Amniotic stem cell (primary cell): Measurements from ENCODE around the gene GPA33.

Source experiments
- DNase-seq: peaks from one replicate; lab custom pipeline; 2025; lab: John Stamatoyannopoulos, UW

Gene GPA33, protein sequence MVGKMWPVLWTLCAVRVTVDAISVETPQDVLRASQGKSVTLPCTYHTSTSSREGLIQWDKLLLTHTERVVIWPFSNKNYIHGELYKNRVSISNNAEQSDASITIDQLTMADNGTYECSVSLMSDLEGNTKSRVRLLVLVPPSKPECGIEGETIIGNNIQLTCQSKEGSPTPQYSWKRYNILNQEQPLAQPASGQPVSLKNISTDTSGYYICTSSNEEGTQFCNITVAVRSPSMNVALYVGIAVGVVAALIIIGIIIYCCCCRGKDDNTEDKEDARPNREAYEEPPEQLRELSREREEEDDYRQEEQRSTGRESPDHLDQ

DNA sequence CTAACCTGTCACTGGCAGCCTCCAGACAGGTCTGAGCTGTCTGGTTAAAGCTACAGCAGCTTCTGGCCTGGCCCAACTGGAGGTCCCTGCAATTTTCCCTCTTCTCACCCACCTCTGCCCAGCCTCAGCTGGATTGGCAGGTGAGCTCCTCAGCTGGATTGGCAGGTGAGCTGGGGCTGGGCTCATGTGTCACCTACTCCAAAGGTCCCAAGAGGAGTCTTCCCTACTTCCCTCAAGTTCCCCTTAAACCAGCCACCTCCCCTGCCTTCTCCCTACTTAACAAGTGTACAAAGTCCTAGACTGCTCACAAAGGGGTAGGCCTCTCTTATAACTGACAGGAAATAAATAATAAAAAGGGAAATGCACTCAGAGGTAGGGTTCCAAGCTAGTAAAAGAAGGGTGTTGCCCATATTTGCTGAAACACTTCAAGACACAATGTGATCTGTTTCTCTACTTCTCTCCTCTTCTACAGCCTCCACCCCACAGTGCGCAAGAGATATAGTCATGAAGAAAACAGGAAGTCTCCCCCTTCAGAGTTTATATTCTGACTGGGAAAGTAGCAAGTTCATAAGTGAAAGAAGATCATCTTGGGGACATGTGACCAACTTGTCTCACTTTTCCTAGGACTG is at the start of gene GPA33:
Gene GPA33, minus strand, starts transcription at position 64 of the 629 bp plus-strand sequence. CDS start 90 bp downstream, outside the sequence.
- DNase-seq: no peak

DNA sequence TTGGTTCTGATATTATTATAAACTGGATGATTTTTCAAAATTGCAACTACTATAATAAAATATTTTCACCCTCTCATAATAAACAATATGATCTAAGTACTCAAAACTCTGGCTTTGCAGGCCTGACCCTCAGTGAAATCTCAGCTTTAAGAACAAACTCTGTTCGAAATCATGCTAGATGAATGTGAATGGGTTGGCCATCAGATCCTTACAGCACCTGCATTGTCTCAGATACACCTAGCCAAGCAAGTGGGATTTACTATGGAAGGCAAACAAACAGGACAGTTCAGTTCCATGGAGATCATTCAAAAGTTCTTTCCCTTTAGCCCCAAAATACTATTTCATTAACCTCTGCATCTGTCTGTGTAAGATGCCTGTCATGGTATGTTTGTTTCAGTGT is 48.5 kb upstream of the GPA33 start:
- DNase-seq: no peak

DNA sequence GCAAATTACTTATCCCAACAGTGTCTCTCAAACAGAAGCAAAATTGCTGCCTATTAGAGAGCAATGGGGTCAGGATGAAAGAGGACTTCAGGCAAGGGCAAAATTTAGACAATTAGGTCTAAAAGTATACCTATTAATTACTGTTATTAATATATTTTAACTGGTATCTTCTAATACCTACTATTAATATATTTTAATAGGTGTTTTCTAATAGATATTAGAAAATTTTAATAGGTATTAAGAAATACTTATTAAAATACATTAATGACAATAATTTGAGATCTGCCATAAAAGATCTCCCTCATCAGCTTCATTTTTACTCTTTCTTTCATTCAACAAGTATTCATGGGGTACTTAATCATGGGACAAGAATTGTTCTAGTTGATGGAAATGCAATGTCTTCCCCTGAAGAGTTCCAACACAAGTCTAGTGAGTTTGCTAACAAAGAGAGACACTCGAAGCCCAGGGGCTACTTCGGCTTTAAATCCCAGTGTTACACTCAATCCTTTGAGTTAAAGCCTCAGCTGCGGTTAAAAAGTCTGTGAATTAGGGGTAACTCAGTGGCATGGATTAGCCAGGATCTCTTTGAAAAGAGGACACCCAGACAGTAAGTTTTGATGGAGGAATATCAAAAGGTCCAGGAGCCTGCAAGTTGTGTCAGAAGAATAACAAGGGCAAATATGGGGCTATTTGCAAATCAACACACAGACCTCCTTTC is 47.8 kb upstream of the GPA33 start:
- no peak for DNase-seq

GRCh38 chr1:167137332-167137781 is 47.2 kb upstream of the GPA33 start:
- no peak for DNase-seq

GRCh38 chr1:167136806-167137205 is 46.6 kb upstream of the GPA33 start:
- DNase-seq: no peak

DNA sequence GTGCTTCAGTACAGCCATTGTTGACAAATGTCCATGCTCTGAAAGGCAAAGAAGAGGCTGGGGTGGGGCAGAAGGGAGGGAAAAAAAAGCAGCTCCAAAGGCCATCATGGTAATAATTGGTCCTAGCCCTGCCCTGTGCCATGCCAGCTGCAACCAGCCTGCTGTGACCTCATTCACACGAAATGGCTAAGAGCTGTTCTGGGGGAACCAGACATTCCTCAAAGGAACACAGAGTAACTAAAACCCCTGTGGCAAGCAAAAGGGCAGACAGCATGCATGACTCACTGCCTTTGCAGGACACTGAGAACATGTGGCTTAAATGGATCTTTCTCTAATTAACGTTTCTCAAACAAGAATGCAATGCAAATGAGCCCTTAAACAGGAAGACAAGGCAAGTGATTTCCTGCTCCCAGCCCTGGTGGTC is 46.0 kb upstream of the GPA33 start:
- DNase-seq: no peak

GRCh38 chr1:167135281-167135840 is 45.2 kb upstream of the GPA33 start:
- DNase-seq: no peak

- DNase-seq: no peak
Measured at GRCh38 chr1:167132301-167133010, 42.3 kb upstream of the GPA33 start.

DNA sequence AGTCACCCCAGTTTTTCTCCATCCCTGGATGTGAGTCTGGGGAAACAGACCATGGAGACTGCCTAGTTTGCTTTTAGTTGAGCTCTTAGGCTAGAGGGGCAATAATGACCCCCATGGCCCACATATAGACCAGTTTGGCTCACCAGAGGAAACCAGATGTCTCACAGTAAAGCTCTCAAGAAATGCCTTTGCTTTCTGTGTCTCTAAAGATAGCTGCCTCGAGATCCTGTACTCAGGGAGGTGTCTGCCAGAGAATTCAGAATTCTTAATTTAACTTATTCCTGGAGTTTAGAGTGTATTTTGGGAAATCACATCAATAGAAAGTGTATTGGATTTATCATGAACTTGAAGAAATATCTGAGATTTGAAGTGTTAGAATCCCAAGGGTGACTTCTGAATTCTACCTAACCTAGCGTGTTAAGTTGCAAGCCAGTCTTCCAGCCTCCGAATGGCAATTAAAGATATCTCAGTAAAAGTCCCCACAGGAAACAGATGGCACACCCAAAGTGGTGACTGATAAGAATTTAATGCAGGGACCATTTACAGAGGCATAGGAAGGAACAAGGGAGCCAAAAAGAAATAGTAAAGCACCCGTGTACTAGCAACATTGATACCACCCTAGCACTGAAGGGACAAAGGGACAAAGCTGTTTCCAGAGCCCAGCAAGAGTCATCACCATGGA is 40.8 kb upstream of the GPA33 start:
- DNase-seq: no peak

DNA sequence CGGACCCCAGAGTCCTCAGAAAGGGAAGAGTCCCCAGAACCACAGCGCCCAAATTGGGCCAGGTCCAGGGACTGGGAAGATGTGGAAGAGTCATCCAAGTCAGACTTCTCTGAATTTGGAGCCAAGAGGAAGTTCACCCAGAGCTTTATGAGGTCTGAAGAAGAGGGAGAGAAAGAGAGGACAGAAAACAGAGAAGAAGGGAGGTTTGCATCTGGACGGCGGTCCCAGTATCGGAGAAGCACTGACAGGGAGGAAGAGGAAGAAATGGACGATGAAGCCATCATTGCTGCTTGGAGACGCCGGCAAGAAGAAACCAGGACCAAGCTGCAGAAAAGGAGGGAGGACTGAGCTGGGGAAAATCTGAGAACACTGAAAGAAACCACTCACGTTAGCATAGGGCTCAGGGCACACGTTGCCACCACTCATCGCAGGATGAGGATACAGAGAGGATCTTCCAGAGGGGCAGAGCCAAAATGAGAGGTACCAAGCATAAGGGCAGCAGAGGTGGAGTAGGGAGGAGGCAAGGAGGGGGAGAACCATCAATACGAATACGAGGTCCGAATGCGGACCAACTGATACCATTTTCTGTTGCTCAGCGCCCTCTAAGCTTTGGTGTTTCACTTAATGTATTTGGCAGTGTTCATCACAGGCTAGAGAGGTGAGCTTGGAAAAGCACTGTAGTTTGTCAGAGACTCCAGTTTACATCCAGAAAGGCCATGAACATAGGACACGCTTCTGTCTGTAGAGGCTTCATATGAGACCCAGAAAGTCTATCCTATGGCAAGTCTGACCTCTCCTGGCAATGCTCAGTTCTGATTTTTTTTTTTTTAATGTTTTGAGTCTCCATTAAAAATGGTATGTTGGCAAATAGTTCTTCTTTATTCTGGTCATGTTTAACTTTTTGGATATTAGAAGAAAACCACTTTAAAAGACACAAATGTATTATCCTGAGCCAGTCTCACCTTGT is 38.4 kb upstream of the GPA33 start:
- no peak for DNase-seq

DNA sequence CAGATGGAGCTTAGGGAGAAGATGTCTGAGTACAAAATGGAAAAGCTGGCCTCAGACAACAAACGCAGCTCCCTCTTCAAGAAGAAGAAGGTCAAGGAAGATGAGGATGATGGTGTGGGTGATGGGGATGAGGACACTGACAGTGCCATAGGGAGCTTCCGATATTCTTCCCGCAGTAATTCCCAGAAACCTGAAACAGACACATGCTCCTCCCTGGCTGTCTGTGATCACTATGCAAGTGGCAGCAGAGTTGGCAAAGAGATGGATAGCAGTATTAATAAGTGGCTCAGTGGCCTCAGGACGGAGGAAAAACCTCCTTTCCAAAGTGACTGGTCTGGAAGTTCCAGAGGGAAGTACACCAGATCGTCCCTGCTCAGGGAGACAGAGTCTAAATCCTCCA is 37.5 kb upstream of the GPA33 start:
- no peak for DNase-seq

GRCh38 chr1:167127236-167127635 is 37.1 kb upstream of the GPA33 start:
- DNase-seq: no peak

DNA sequence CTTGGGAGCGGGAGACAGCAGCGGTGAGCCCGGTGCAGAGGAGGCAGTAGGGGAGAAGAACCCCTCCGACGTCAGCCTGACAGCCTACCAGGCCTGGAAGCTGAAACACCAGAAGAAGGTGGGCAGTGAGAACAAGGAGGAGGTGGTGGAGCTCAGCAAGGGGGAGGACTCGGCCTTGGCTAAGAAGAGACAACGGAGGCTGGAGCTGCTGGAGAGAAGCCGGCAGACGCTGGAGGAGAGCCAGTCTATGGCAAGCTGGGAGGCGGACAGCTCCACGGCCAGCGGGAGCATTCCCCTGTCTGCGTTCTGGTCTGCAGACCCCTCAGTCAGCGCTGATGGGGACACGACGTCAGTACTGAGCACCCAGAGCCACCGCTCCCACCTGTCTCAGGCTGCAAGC is 36.6 kb upstream of the GPA33 start:
- DNase-seq: no peak

GRCh38 chr1:167126317-167126716 is 36.1 kb upstream of the GPA33 start:
- no peak for DNase-seq

GRCh38 chr1:167122568-167122967 is 32.4 kb upstream of the GPA33 start:
- DNase-seq: no peak

DNA sequence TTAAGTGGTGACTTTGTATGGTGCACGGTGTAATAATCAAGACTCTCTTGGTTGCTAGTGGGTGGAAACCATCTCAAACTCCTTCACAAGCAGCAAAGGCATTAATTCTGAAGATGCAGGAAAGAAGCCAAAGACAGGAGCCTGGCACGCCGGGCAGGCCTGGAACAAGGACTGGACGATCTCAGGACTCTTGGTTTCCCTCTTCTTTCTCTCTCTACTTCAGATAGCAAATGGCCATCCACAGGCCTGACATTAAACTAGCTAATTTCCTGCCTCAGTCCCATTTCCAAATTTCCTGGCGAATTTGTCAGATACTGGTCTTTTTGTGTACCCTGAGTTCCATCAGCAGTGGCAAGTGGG is 31.9 kb upstream of the GPA33 start:
- no peak for DNase-seq

DNA sequence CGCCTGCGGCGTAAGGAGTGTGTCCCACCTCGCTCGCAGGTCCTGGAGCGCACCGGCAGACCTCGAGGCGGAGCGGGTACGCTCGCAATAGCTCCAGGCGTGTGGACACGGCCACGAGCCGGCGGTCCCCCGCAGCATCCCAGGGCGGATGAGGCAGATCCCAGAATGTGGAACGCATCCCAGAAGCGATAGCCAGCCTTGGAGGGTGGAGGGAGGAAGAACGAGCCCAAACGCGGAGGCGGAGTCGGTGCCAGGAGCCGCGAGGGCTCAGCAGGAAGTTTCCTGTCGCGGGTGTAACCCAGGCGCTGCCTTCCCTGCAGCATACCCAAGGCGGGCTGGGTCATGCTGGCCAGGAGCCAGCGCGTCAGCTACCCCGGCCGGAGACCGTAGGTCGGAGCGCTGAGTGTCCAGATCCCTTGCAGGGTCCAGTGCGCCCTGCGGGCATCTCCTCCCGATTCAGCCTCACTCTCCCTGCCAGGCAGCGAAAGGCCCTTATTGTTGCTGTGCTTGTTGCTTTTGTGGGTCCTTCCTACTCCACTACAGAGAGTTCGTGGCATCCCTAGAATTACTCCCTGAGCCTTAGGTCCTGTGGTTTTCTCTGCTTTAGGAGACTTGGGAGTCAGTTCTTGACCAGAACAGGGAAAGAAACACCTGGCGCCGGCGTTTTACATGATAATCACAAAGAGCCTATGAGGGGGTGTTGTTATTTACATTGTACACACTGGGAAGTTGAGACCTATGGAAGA is 31.4 kb upstream of the GPA33 start:
- no peak for DNase-seq

GRCh38 chr1:167120899-167121298 is 30.7 kb upstream of the GPA33 start:
- no peak for DNase-seq

- no peak for DNase-seq
Measured at GRCh38 chr1:167119696-167120095, 29.5 kb upstream of the GPA33 start.

DNA sequence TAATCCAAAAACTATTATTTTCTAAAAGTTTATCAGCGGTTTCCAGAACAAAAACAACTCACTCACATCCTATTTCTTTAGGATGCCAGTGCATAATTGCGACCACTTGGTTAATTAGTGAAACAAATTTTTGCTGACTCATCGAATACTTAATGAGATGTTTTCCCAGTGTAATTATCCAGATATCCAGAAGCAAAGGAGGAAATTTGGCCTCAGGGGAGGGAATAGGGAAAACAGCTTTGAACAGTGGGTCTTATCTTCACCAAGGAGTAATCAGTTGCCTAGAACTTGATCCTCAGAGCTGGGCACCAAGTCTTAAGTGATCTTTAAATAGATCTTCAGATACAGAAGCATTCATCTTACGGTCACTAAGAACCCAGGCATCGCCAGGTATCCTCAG is 28.0 kb upstream of the GPA33 start:
- DNase-seq: no peak
